ENCODE data around the gene EIF5A2.
"Not testable (repeated sequence)": the region's sequence is repeated elsewhere in the genome, so short reads cannot be mapped to it uniquely, and the experiment has no call there.

The EIF5A2 gene

GRCh38 chr3:170933039-170933438 is 24.6 kb upstream of the EIF5A2 start:
- not testable (repeated sequence) for H3K79me1 ChIP-seq (replicated peaks; ENCODE audit: low read length, poor library complexity, severe bottlenecking); H3K18ac ChIP-seq (ENCODE audit: low read depth in 1 of 2, low read length in 2 of 2); H3K4me1 ChIP-seq (ENCODE audit: control insufficient read depth, insufficient read depth, low read depth, low read length); H2BK5ac ChIP-seq (ENCODE audit: low read depth, low read length, poor library complexity, severe bottlenecking); H4K91ac ChIP-seq (ENCODE audit: low read length); H3K9me3 ChIP-seq (ENCODE audit: control insufficient read depth, low read length); H3K23ac ChIP-seq (ENCODE audit: low read length in 2 of 2); H4K8ac ChIP-seq (ENCODE audit: low read length); H3K27me3 ChIP-seq (ENCODE audit: control insufficient read depth in 1 of 2, insufficient read depth in 1 of 2, low read length in 2 of 2); H2BK120ac ChIP-seq (ENCODE audit: low read depth, low read length); H2AK5ac ChIP-seq (ENCODE audit: low read length, severe bottlenecking); H3K9ac ChIP-seq (ENCODE audit: low read length); H3K14ac ChIP-seq (ENCODE audit: low read length in 2 of 2); DNase-seq; H3K36me3 ChIP-seq (ENCODE audit: control insufficient read depth in 1 of 2, insufficient read depth in 2 of 2, low read depth in 1 of 2, low read length in 2 of 2); H2BK15ac ChIP-seq (ENCODE audit: low read depth, poor library complexity, severe bottlenecking); H3K27ac ChIP-seq (ENCODE audit: low read length, poor library complexity, severe bottlenecking); H3K4ac ChIP-seq (ENCODE audit: low read depth in 1 of 2, low read length in 2 of 2); H3K4me2 ChIP-seq (ENCODE audit: low read length, poor library complexity, severe bottlenecking); H2BK12ac ChIP-seq (ENCODE audit: low read length in 2 of 2); H3K4me3 ChIP-seq (ENCODE audit: insufficient read depth in 1 of 2, low read depth in 1 of 2, low read length in 2 of 2); H2AFZ ChIP-seq (ENCODE audit: low read depth, low read length)
- no CpG with 5 or more reads among the region's 4 CpGs for WGBS

- not testable (repeated sequence) for H3K18ac ChIP-seq (ENCODE audit: low read depth in 1 of 2, low read length in 2 of 2); H2AK5ac ChIP-seq (ENCODE audit: low read length, severe bottlenecking); H3K27me3 ChIP-seq (ENCODE audit: control insufficient read depth in 1 of 2, insufficient read depth in 1 of 2, low read length in 2 of 2); H2AFZ ChIP-seq (ENCODE audit: low read depth, low read length); H2BK12ac ChIP-seq (ENCODE audit: low read length in 2 of 2); H3K4me1 ChIP-seq (ENCODE audit: control insufficient read depth, insufficient read depth, low read depth, low read length); H2BK15ac ChIP-seq (ENCODE audit: low read depth, poor library complexity, severe bottlenecking); H3K4me2 ChIP-seq (ENCODE audit: low read length, poor library complexity, severe bottlenecking); H3K79me1 ChIP-seq (replicated peaks; ENCODE audit: low read length, poor library complexity, severe bottlenecking); H3K27ac ChIP-seq (ENCODE audit: low read length, poor library complexity, severe bottlenecking); DNase-seq; H4K8ac ChIP-seq (ENCODE audit: low read length); H3K23ac ChIP-seq (ENCODE audit: low read length in 2 of 2); H3K4ac ChIP-seq (ENCODE audit: low read depth in 1 of 2, low read length in 2 of 2); H3K9ac ChIP-seq (ENCODE audit: low read length); H2BK5ac ChIP-seq (ENCODE audit: low read depth, low read length, poor library complexity, severe bottlenecking); H2BK120ac ChIP-seq (ENCODE audit: low read depth, low read length); H3K4me3 ChIP-seq (ENCODE audit: insufficient read depth in 1 of 2, low read depth in 1 of 2, low read length in 2 of 2); H4K91ac ChIP-seq (ENCODE audit: low read length); H3K36me3 ChIP-seq (ENCODE audit: control insufficient read depth in 1 of 2, insufficient read depth in 2 of 2, low read depth in 1 of 2, low read length in 2 of 2); H3K14ac ChIP-seq (ENCODE audit: low read length in 2 of 2)
- peaks cover 22% of the 10 kb centered on the region for H3K9me3 ChIP-seq (ENCODE audit: control insufficient read depth, low read length)
- WGBS: 91% methylated on average over 24 of the region's 27 CpGs
These were observed 15.1 kb upstream of the EIF5A2 start for GRCh38 chr3:170923553-170923952.

- Histone ChIP-seq H2AK5ac (ENCODE audit: low read length, severe bottlenecking) (no peak overlapping the region), H2BK15ac (ENCODE audit: low read depth, poor library complexity, severe bottlenecking) (no peak overlapping the region), H3K9me3 (ENCODE audit: control insufficient read depth, low read length) (peaks cover 27% of the 10 kb centered on the region), H3K36me3 (ENCODE audit: control insufficient read depth in 1 of 2, insufficient read depth in 2 of 2, low read depth in 1 of 2, low read length in 2 of 2) (no peaks in the 10 kb centered on the region), H2BK120ac (ENCODE audit: low read depth, low read length) (no peak overlapping the region), H3K9ac (ENCODE audit: low read length) (no peak overlapping the region), H3K27me3 (ENCODE audit: control insufficient read depth in 1 of 2, insufficient read depth in 1 of 2, low read length in 2 of 2) (no peaks in the 10 kb centered on the region), H2BK12ac (ENCODE audit: low read length in 2 of 2) (no peak overlapping the region), H4K8ac (ENCODE audit: low read length) (no peak overlapping the region), H3K4ac (ENCODE audit: low read depth in 1 of 2, low read length in 2 of 2) (no peak overlapping the region), H3K4me3 (ENCODE audit: insufficient read depth in 1 of 2, low read depth in 1 of 2, low read length in 2 of 2) (no peak overlapping the region), H2BK5ac (ENCODE audit: low read depth, low read length, poor library complexity, severe bottlenecking) (no peak overlapping the region), H3K18ac (ENCODE audit: low read depth in 1 of 2, low read length in 2 of 2) (no peak overlapping the region), H3K4me1 (ENCODE audit: control insufficient read depth, insufficient read depth, low read depth, low read length) (no peaks in the 10 kb centered on the region), H2AFZ (ENCODE audit: low read depth, low read length) (no peak overlapping the region), H3K4me2 (ENCODE audit: low read length, poor library complexity, severe bottlenecking) (no peak overlapping the region), H4K91ac (ENCODE audit: low read length) (no peak overlapping the region), H3K27ac (ENCODE audit: low read length, poor library complexity, severe bottlenecking) (no peak overlapping the region), H3K23ac (ENCODE audit: low read length in 2 of 2) (no peak overlapping the region), H3K14ac (ENCODE audit: low read length in 2 of 2) (no peak overlapping the region), H3K79me1 (replicated peaks; ENCODE audit: low read length, poor library complexity, severe bottlenecking) (no peaks in the 10 kb centered on the region)
- DNase-seq: no peak
- 74% methylated on average over 4 of the region's 4 CpGs for WGBS
These were observed 10.3 kb upstream of the EIF5A2 start for GRCh38 chr3:170918715-170919114.

- Histone ChIP-seq H3K9ac (ENCODE audit: low read length) (no peak overlapping the region), H3K9me3 (ENCODE audit: control insufficient read depth, low read length) (peaks cover 26% of the 10 kb centered on the region), H3K23ac (ENCODE audit: low read length in 2 of 2) (no peak overlapping the region), H2BK120ac (ENCODE audit: low read depth, low read length) (no peak overlapping the region), H3K18ac (ENCODE audit: low read depth in 1 of 2, low read length in 2 of 2) (no peak overlapping the region), H3K36me3 (ENCODE audit: control insufficient read depth in 1 of 2, insufficient read depth in 2 of 2, low read depth in 1 of 2, low read length in 2 of 2) (no peaks in the 10 kb centered on the region), H3K14ac (ENCODE audit: low read length in 2 of 2) (no peak overlapping the region), H3K27me3 (ENCODE audit: control insufficient read depth in 1 of 2, insufficient read depth in 1 of 2, low read length in 2 of 2) (no peaks in the 10 kb centered on the region), H3K4me1 (ENCODE audit: control insufficient read depth, insufficient read depth, low read depth, low read length) (no peaks in the 10 kb centered on the region), H2BK12ac (ENCODE audit: low read length in 2 of 2) (no peak overlapping the region), H2BK15ac (ENCODE audit: low read depth, poor library complexity, severe bottlenecking) (no peak overlapping the region), H3K79me1 (replicated peaks; ENCODE audit: low read length, poor library complexity, severe bottlenecking) (no peaks in the 10 kb centered on the region), H4K91ac (ENCODE audit: low read length) (no peak overlapping the region), H3K27ac (ENCODE audit: low read length, poor library complexity, severe bottlenecking) (no peak overlapping the region), H3K4me3 (ENCODE audit: insufficient read depth in 1 of 2, low read depth in 1 of 2, low read length in 2 of 2) (no peak overlapping the region), H3K4ac (ENCODE audit: low read depth in 1 of 2, low read length in 2 of 2) (no peak overlapping the region), H3K4me2 (ENCODE audit: low read length, poor library complexity, severe bottlenecking) (no peak overlapping the region), H2AFZ (ENCODE audit: low read depth, low read length) (no peak overlapping the region), H2BK5ac (ENCODE audit: low read depth, low read length, poor library complexity, severe bottlenecking) (no peak overlapping the region), H2AK5ac (ENCODE audit: low read length, severe bottlenecking) (no peak overlapping the region), H4K8ac (ENCODE audit: low read length) (no peak overlapping the region)
- no peak for DNase-seq
- no CpG with 5 or more reads among the region's 1 CpG for WGBS
These were observed 6.3 kb upstream of the EIF5A2 start for GRCh38 chr3:170914690-170915089.
